Aorta (tissue), 5 donors: ENCODE measurements around the gene ZBTB43. TPM values are rescaled to one million over a fixed set of nuclear protein-coding genes. Genes with fewer than 3 reads are reported as not detected.
"Not testable (repeated sequence)": the region's sequence is repeated elsewhere in the genome, so short reads cannot be mapped to it uniquely, and the experiment has no call there.

Source experiments
- ATAC-seq: fragments of 200-7000 bp; cut with Tn5 transposase; one replicate; pipeline ENCODE4 v1.9.1; 2022; ENCODE audit warnings: moderate library complexity; ENCODE audit not compliant: low FRiP score
- DNase-seq, 2 donors: peaks; one replicate each; pipeline ENCODE4 v3.0.0-alpha.2; 2020
- H3K27ac ChIP-seq, 2 donors: one replicate each; pipeline ENCODE4 v1.5.1; 2013; ENCODE audit warnings: low read length in 2 of 2, mild to moderate bottlenecking in 2 of 2, moderate library complexity in 2 of 2, control low read depth in 1 of 2, inconsistent platforms in 1 of 2, low read depth in 1 of 2
- H3K27me3 ChIP-seq, 2 donors: one replicate each; pipeline ENCODE4 v1.6.1; 2013; ENCODE audit warnings: control low read depth in 1 of 2, low read length in 1 of 2, mild to moderate bottlenecking in 1 of 2, moderate library complexity in 1 of 2; ENCODE audit not compliant: insufficient read depth in 2 of 2, control insufficient read depth in 1 of 2
- H3K36me3 ChIP-seq, 2 donors: one replicate each; pipeline ENCODE4 v1.6.1; 2013; ENCODE audit warnings: control low read depth in 1 of 2, low read length in 1 of 2, mild to moderate bottlenecking in 1 of 2; ENCODE audit not compliant: insufficient read depth in 2 of 2, control insufficient read depth in 1 of 2
- H3K4me1 ChIP-seq, 2 donors: one replicate each; pipeline ENCODE4 v1.6.1; 2013; ENCODE audit warnings: low read length in 2 of 2, control low read depth in 1 of 2, mild to moderate bottlenecking in 1 of 2, moderate library complexity in 1 of 2; ENCODE audit not compliant: insufficient read depth in 2 of 2, control insufficient read depth in 1 of 2
- H3K4me3 ChIP-seq, 2 donors: one replicate each; pipeline ENCODE4 v1.5.1; 2013; ENCODE audit warnings: low read length in 2 of 2, control low read depth in 1 of 2, mild to moderate bottlenecking in 1 of 2
- H3K9me3 ChIP-seq: one replicate; pipeline ENCODE4 v1.6.1; 2013; ENCODE audit warnings: mild to moderate bottlenecking, low read length; ENCODE audit not compliant: control insufficient read depth
- WGBS, 2 donors: extraction: QIAGEN DNeasy Blood & Tissue Kit; methylation state at CpG; one replicate each; pipeline ENCODE4 v1.1.7; 2013; 5-methylcytosine and 5-hydroxymethylcytosine counted together
- intact Hi-C, 2 donors: fragments of 100-400 bp; cut with DNase I; formaldehyde crosslinking; loops; one replicate each; pipeline versions ENCODE4 v1.14.2 to v1.15.0; 2022
- polyA plus RNA-seq, 2 donors: library from polyadenylated mRNA; stranded (reverse); fragments of 200-250 nt; gene quantifications; one replicate each; pipeline ENCODE4 v1.2.3, GENCODE V29; 2013
- total RNA-seq, 2 donors: library from RNA; stranded (reverse); fragmentation: NEBNext Ultra II Directional; extraction: Animal tissue kit (Norgen Biotek cat#: 25700); gene quantifications; one replicate each; pipeline ENCODE4 v1.2.1, GENCODE V29; 2021
- donor health status: healthy with polysubstance abuse.
- donor health status: Bipolar disorder and iron deficiency.
- donor health status: DM: no; HTN: no; CAD: no.
- donor health status: DM: no; HTN: no; CAD: no.
- donor health status: DM: yes; HTN: yes; CAD: no.

ZBTB43 gene
- total and polyA plus RNA-seq, 4 donors, result 0.75 to 18.4 (median 8.2) TPM

GRCh38 chr9:126784841-126785240 lies 20.0 kb upstream of the ZBTB43 start:
- not testable (repeated sequence) for H3K27ac ChIP-seq, H3K9me3 ChIP-seq, H3K4me1 ChIP-seq, H3K27me3 ChIP-seq, H3K36me3 ChIP-seq, DNase-seq, ATAC-seq, H3K4me3 ChIP-seq
- WGBS, 2 donors, result 85 to 88% methylated on average over 6 of the region's 6 CpGs
- intact Hi-C loops, result loop anchor here (5.0 to 10.0 kb wide), 3 partner anchors 78 to 280 kb away; no protein-coding TSS in a partner anchor

GRCh38 chr9:126788046-126788445 lies 16.8 kb upstream of the ZBTB43 start:
- intact Hi-C loops, result loop anchor here in 1 of 2 donors (10.0 kb wide), 1 partner anchor 283 kb away; no protein-coding TSS in a partner anchor
- H3K9me3 ChIP-seq, result no peaks in the 10 kb centered on the region
- H3K4me3 ChIP-seq, result no peak overlapping the region
- DNase-seq, result no peak
- H3K4me1 ChIP-seq, result no peaks in the 10 kb centered on the region
- no peaks in the 10 kb centered on the region for H3K27me3 ChIP-seq
- H3K27ac ChIP-seq, result no peak overlapping the region
- WGBS, 2 donors, result 8 to 10% methylated on average over 2 of the region's 2 CpGs
- H3K36me3 ChIP-seq, result no peaks in the 10 kb centered on the region
- no peak for ATAC-seq

- Histone ChIP-seq H3K27me3 (no peaks in the 10 kb centered on the region), H3K4me3 (no peak overlapping the region), H3K27ac (no peak overlapping the region), H3K9me3 (no peaks in the 10 kb centered on the region), H3K36me3 (no peaks in the 10 kb centered on the region), H3K4me1 (no peaks in the 10 kb centered on the region)
- no peak for DNase-seq
- no peak for ATAC-seq
- intact Hi-C loops, result loop anchor here in 1 of 2 donors (10.0 kb wide), 1 partner anchor 284 kb away; no protein-coding TSS in a partner anchor
- 67 to 68% methylated on average over 9 of the region's 9 CpGs for WGBS, 2 donors
Measured at GRCh38 chr9:126788634-126789349, 16.0 kb upstream of the ZBTB43 start.

- ATAC-seq (no peak), DNase-seq (no peak)
Measured at GRCh38 chr9:126790561-126790960, 14.3 kb upstream of the ZBTB43 start.

GRCh38 chr9:126791406-126792230 lies 13.2 kb upstream of the ZBTB43 start:
- H3K9me3 ChIP-seq, result no peaks in the 10 kb centered on the region
- ATAC-seq, result no peak

More at GRCh38 chr9:126790561-126790960, 14.3 kb upstream of the ZBTB43 start:
- Histone ChIP-seq H3K4me3 (no peak overlapping the region), H3K9me3 (no peaks in the 10 kb centered on the region), H3K27ac (no peak overlapping the region), H3K4me1 (no peaks in the 10 kb centered on the region), H3K36me3 (no peaks in the 10 kb centered on the region), H3K27me3 (no peaks in the 10 kb centered on the region)
- 85 to 88% methylated on average over 4 of the region's 4 CpGs for WGBS, 2 donors
- intact Hi-C loops, result no loop called here

GRCh38 chr9:126793686-126794417 lies 11.0 kb upstream of the ZBTB43 start:
- Histone ChIP-seq H3K36me3 (no peaks in the 10 kb centered on the region), H3K9me3 (no peaks in the 10 kb centered on the region), H3K27ac (no peak overlapping the region), H3K4me3 (no peak overlapping the region), H3K27me3 (no peaks in the 10 kb centered on the region), H3K4me1 (no peaks in the 10 kb centered on the region)
- no peak for DNase-seq
- intact Hi-C loops, result no loop called here
- WGBS, 2 donors, result 60 to 62% methylated on average over 10 of the region's 10 CpGs
- ATAC-seq, result no peak

More at GRCh38 chr9:126791406-126792230, 13.2 kb upstream of the ZBTB43 start:
- Histone ChIP-seq H3K4me3 (no peak overlapping the region), H3K4me1 (no peaks in the 10 kb centered on the region), H3K36me3 (no peaks in the 10 kb centered on the region), H3K27ac (no peak overlapping the region), H3K27me3 (no peaks in the 10 kb centered on the region)
- DNase-seq, result no peak
- WGBS, 2 donors, result 24 to 29% methylated on average over 9 of the region's 9 CpGs
- intact Hi-C loops, result no loop called here

- no peak for DNase-seq
Measured at GRCh38 chr9:126794441-126794840, 10.4 kb upstream of the ZBTB43 start.

GRCh38 chr9:126796758-126797157 lies 8.1 kb upstream of the ZBTB43 start:
- no peaks in the 10 kb centered on the region for H3K9me3 ChIP-seq
- ATAC-seq (no peak), DNase-seq (no peak)
- H3K36me3 ChIP-seq, result no peaks in the 10 kb centered on the region
- intact Hi-C loops, result no loop called here
- no peak overlapping the region for H3K27ac ChIP-seq
- no peak overlapping the region for H3K4me3 ChIP-seq
- H3K4me1 ChIP-seq, result no peaks in the 10 kb centered on the region
- no peaks in the 10 kb centered on the region for H3K27me3 ChIP-seq
- WGBS, 2 donors, result 81 to 87% methylated on average over 4 of the region's 4 CpGs

More at GRCh38 chr9:126794441-126794840, 10.4 kb upstream of the ZBTB43 start:
- ATAC-seq, result no peak
- Histone ChIP-seq H3K36me3 (no peaks in the 10 kb centered on the region), H3K4me3 (no peak overlapping the region), H3K9me3 (no peaks in the 10 kb centered on the region), H3K4me1 (no peaks in the 10 kb centered on the region), H3K27me3 (no peaks in the 10 kb centered on the region), H3K27ac (no peak overlapping the region)
- intact Hi-C loops, result no loop called here
- 79 to 82% methylated on average over 6 of the region's 6 CpGs for WGBS, 2 donors
